MCF 10A (cell line): ENCODE data around the gene GUCY1A2. TPM values are rescaled to one million over a fixed set of nuclear protein-coding genes. Genes with fewer than 3 reads are reported as not detected.

Experiments
- BruUV-seq: library from RNA; stranded (reverse); fragments of 400-500 nt; replicated peaks from 2 replicates; lab custom pipeline; 2021; lab: Mats Ljungman, UMichigan
- CTCF ChIA-PET: fragments of 300-600 bp; sonication (Branson Sonifier 250); formaldehyde crosslinking; extraction: SDS; loops from one replicate; lab custom pipeline; 2021; ENCODE audit warnings: antibody characterized with exemption, inconsistent platforms; lab: Yijun Ruan, JAX
- POLR2A ChIA-PET: fragments of 300-600, 350-650 bp; sonication (Branson Sonifier 250); formaldehyde crosslinking; extraction: SDS; loops from one replicate; lab custom pipeline; 2020; ENCODE audit warnings: antibody characterized with exemption, inconsistent platforms; lab: Yijun Ruan, JAX
- DNase-seq: peaks from one replicate; pipeline ENCODE4 v3.0.0-alpha.2; 2018; ENCODE audit not compliant: unreplicated experiment
- H3K27ac Mint-ChIP-seq: one replicate; pipeline ENCODE4 v1.8.0; 2022; ENCODE audit warnings: mild to moderate bottlenecking, low read depth, mixed read lengths; ENCODE audit not compliant: unreplicated experiment
- H3K27me3 Mint-ChIP-seq: one replicate; pipeline ENCODE4 v1.8.0; 2022; ENCODE audit warnings: mixed read lengths; ENCODE audit not compliant: insufficient read depth, unreplicated experiment
- H3K36me3 Mint-ChIP-seq: one replicate; pipeline ENCODE4 v1.8.0; 2022; ENCODE audit warnings: mild to moderate bottlenecking, moderate library complexity, mixed read lengths; ENCODE audit not compliant: insufficient read depth, unreplicated experiment
- H3K4me1 Mint-ChIP-seq: one replicate; pipeline ENCODE4 v1.8.0; 2022; ENCODE audit warnings: mixed read lengths; ENCODE audit not compliant: insufficient read depth, unreplicated experiment
- H3K4me3 Mint-ChIP-seq: one replicate; pipeline ENCODE4 v1.8.0; 2022; ENCODE audit warnings: mild to moderate bottlenecking, moderate library complexity, mixed read lengths; ENCODE audit not compliant: unreplicated experiment
- H3K9me3 Mint-ChIP-seq: one replicate; pipeline ENCODE4 v1.8.0; 2022; ENCODE audit warnings: mixed read lengths; ENCODE audit not compliant: unreplicated experiment
- CTCF ChIP-seq: fragments of 200-600 bp; IDR thresholded peaks from one replicate; pipeline ENCODE4 v1.8.0; 2022; ENCODE audit warnings: antibody characterized with exemption, mild to moderate bottlenecking; ENCODE audit not compliant: unreplicated experiment
- intact Hi-C: fragments of 100-400 bp; cut with micrococcal nuclease; formaldehyde crosslinking; loops from 2 replicates; pipeline ENCODE4 v1.14.1; 2022
- total RNA-seq: library from RNA; stranded (reverse); gene quantifications from 2 replicates; pipeline ENCODE4 v1.2.3, GENCODE V29; 2022

The GUCY1A2 gene
- total RNA-seq, 1 experiment from 2014 or later = 0.09 TPM

GRCh38 chr11:106875013-106875412, 143.3 kb downstream of the GUCY1A2 start:
- CTCF ChIA-PET = interaction anchor here (1.0 kb wide), 1 partner anchor 8 kb away, joined by 3 read pairs; no protein-coding TSS in a partner anchor
- POLR2A ChIA-PET = no interaction called here
- H3K4me3 Mint-ChIP-seq = no peak overlapping the region
- intact Hi-C loops = no loop called here
- H3K36me3 Mint-ChIP-seq = no peaks in the 10 kb centered on the region
- no TSS peak for BruUV-seq
- no peak for TF ChIP-seq CTCF
- DNase-seq = no peak
- no peak overlapping the region for H3K27ac Mint-ChIP-seq
- H3K27me3 Mint-ChIP-seq = no peaks in the 10 kb centered on the region
- no peaks in the 10 kb centered on the region for H3K9me3 Mint-ChIP-seq
- no peaks in the 10 kb centered on the region for H3K4me1 Mint-ChIP-seq

GRCh38 chr11:106872246-106872645, 146.0 kb downstream of the GUCY1A2 start:
- Mint-ChIP-seq H3K27me3 (no peaks in the 10 kb centered on the region), H3K4me3 (no peak overlapping the region), H3K4me1 (no peaks in the 10 kb centered on the region), H3K27ac (no peak overlapping the region), H3K9me3 (no peaks in the 10 kb centered on the region), H3K36me3 (no peaks in the 10 kb centered on the region)
- no peak for DNase-seq
- ChIA-PET POLR2A (no interaction called here), CTCF (no interaction called here)
- BruUV-seq = no TSS peak
- no peak for TF ChIP-seq CTCF
- intact Hi-C loops = no loop called here

GRCh38 chr11:106858200-106858599, 160.1 kb downstream of the GUCY1A2 start:
- H3K9me3 Mint-ChIP-seq = no peaks in the 10 kb centered on the region
- no peak overlapping the region for H3K27ac Mint-ChIP-seq
- intact Hi-C loops = no loop called here
- no peak for DNase-seq
- H3K4me3 Mint-ChIP-seq = no peak overlapping the region
- H3K27me3 Mint-ChIP-seq = no peaks in the 10 kb centered on the region
- POLR2A ChIA-PET = no interaction called here
- H3K36me3 Mint-ChIP-seq = no peaks in the 10 kb centered on the region
- CTCF ChIA-PET = no interaction called here
- no peaks in the 10 kb centered on the region for H3K4me1 Mint-ChIP-seq
- no TSS peak for BruUV-seq
- no peak for TF ChIP-seq CTCF

- POLR2A ChIA-PET = interaction anchor here (0.7 kb wide), 1 partner anchor 703 kb away, joined by 3 read pairs; no protein-coding TSS in a partner anchor
- no peak overlapping the region for H3K27ac Mint-ChIP-seq
These were observed 161.7 kb downstream of the GUCY1A2 start for GRCh38 chr11:106856566-106856965.

More at GRCh38 chr11:106856566-106856965, 161.7 kb downstream of the GUCY1A2 start:
- H3K4me1 Mint-ChIP-seq = no peaks in the 10 kb centered on the region
- CTCF ChIA-PET = interaction anchor here (0.9 kb wide), 1 partner anchor 25 kb away, joined by 3 read pairs; no protein-coding TSS in a partner anchor
- H3K27me3 Mint-ChIP-seq = no peaks in the 10 kb centered on the region
- H3K9me3 Mint-ChIP-seq = no peaks in the 10 kb centered on the region
- BruUV-seq = no TSS peak
- no peaks in the 10 kb centered on the region for H3K36me3 Mint-ChIP-seq
- no peak for TF ChIP-seq CTCF
- intact Hi-C loops = no loop called here
- H3K4me3 Mint-ChIP-seq = no peak overlapping the region
- DNase-seq = no peak
